Neuron (in vitro differentiated cells): ENCODE measurements around the gene DNAH8.

ENCODE experiments used
- H2AFZ ChIP-seq: one replicate; pipeline ENCODE4 v1.6.1; 2013; ENCODE audit warnings: low read depth, mild to moderate bottlenecking, inconsistent platforms, low read length, moderate library complexity
- H3K27me3 ChIP-seq: one replicate; pipeline ENCODE4 v1.6.1; 2013; ENCODE audit warnings: low read length; ENCODE audit not compliant: insufficient read depth
- H3K36me3 ChIP-seq: one replicate; pipeline ENCODE4 v1.6.1; 2013; ENCODE audit warnings: low read length; ENCODE audit not compliant: insufficient read depth
- H3K4me1 ChIP-seq: one replicate; pipeline ENCODE4 v1.6.1; 2013; ENCODE audit warnings: low read length; ENCODE audit not compliant: insufficient read depth
- H3K4me3 ChIP-seq: 2 replicates; pipeline ENCODE4 v1.5.1; 2013; ENCODE audit warnings: mild to moderate bottlenecking, low read length, moderate library complexity
- H3K9me3 ChIP-seq: one replicate; pipeline ENCODE4 v1.6.1; 2013; ENCODE audit warnings: low read length

DNAH8 gene

DNA sequence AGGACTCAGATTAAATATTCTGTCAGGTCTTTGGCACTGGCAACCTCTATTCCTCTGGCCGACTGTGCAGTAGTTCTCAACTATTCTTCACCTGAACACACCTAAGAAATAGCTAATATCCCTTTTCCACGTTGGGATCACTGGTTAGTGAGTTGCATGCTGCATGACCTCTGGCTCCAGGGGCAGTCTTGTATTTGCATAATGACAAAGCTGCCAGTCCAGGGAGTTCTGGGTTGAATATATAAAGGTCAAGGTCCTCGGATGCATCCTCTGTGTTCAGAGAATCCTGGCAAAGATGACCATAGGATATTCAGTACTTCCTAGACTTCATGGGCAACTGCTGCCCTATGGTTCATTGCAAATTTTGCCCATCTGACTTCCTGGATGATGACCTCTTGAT lies 131.2 kb downstream of the DNAH8 start:
- Histone ChIP-seq H3K9me3 (no peaks in the 10 kb centered on the region), H3K36me3 (no peaks in the 10 kb centered on the region), H3K4me3 (no peak overlapping the region), H3K27me3 (peaks cover 6% of the 10 kb centered on the region), H2AFZ (no peak overlapping the region), H3K4me1 (peaks cover 15% of the 10 kb centered on the region)

DNA sequence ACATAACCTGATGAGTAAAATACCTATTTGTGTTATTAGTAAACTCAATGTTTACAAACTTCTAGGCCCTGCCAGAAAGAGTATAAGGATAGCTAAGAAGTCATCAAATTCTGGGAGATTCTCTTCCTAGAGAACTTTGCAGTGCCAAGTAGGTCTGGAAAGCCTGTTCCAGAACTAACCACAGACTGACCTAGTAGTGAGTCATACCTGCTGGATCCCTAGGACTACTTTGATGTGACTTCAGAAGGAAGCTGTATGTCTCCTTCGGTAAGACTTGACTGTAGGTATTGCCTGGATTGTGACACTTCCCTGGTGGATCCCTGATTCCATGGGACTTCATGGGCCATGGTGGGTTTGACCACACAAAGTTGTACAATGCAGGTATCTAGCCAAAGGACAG lies 131.7 kb downstream of the DNAH8 start:
- H3K36me3 ChIP-seq = no peaks in the 10 kb centered on the region
- H3K4me3 ChIP-seq = no peak overlapping the region
- peaks cover 15% of the 10 kb centered on the region for H3K4me1 ChIP-seq
- no peaks in the 10 kb centered on the region for H3K9me3 ChIP-seq
- peaks cover 4% of the 10 kb centered on the region for H3K27me3 ChIP-seq
- H2AFZ ChIP-seq = no peak overlapping the region

DNA sequence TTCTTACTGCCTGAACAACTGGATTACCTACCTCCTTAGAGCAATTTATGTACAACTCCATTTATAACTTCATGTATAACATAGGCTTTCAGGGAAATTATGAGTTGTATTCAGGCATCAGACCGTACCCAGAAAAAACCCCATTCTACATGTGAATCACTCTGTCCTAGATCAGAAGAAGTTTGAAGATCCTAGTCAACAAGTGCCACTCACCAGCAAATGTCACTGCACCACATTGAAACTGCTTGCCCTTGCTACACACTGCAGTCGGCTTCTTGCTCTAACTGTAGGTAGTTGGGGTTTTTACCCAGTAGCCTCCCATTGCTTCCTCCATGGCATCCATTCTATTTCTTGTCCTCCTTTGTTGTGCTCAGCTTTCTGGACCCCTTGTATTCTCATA lies 132.4 kb downstream of the DNAH8 start:
- Histone ChIP-seq H3K4me3 (no peak overlapping the region), H3K4me1 (peaks cover 15% of the 10 kb centered on the region), H2AFZ (no peak overlapping the region), H3K9me3 (no peaks in the 10 kb centered on the region), H3K36me3 (no peaks in the 10 kb centered on the region), H3K27me3 (peaks cover 4% of the 10 kb centered on the region)

DNA sequence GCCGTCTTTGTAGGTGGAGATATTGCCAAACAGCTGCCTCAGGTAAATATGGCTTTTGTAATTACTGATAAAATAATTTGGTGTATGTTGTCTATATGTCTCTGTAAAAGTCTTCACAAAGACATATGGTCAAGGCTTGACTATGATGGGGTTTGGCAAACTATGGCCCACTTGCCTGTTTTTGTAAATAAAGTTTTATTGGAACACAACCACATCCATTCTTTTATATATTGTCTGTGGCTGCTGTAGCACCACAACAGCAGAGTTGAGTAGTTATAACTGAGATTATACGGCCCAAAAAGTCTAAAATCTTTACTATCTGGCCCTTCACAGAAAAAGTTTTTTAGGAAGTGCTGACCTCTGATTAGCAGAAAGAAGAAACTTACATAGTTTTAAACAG lies 133.6 kb downstream of the DNAH8 start:
- Histone ChIP-seq H3K36me3 (no peaks in the 10 kb centered on the region), H2AFZ (no peak overlapping the region), H3K9me3 (no peaks in the 10 kb centered on the region), H3K27me3 (peaks cover 3% of the 10 kb centered on the region), H3K4me3 (no peak overlapping the region), H3K4me1 (peaks cover 15% of the 10 kb centered on the region)

DNA sequence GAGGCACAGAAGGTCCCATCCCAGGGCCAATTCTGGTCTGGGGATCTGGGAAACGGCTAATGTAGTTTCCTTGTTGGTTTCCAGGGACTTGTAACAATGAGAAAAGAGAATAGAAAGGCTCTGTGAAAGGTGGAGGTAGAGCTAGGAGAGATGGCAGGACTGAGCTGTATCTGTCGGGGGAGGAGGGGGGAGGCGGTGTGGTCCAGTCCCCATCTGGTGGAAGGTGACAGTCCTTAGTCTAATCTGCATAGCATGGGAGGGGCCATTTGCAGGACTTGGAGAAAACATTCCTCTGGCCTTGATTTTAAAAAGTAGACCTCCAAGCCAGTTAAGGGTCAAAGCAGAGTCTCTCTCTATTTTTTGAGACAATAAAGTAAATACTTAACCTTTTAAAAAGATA lies 137.1 kb downstream of the DNAH8 start:
- Histone ChIP-seq H3K9me3 (no peaks in the 10 kb centered on the region), H3K4me1 (no peaks in the 10 kb centered on the region), H2AFZ (no peak overlapping the region), H3K4me3 (no peak overlapping the region), H3K27me3 (no peaks in the 10 kb centered on the region), H3K36me3 (no peaks in the 10 kb centered on the region)

DNA sequence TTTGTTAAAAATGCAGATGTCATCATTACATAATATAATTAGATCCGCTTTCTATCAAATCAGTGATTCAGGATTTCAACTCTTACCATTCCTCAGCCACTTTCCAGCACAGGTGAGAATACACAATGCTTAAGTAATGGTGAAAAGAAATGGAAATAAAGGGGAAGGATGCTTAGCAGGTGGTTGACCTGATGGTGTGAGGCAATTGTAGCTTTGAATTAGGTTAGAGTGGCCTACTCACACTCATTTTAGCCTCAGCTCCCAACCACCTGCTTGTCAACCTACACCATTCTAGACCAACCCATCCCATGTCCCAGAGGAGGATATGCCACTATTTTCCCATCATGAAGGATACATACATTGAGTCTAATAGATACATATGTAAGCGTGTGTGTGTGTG lies 138.1 kb downstream of the DNAH8 start:
- Histone ChIP-seq H3K4me3 (no peak overlapping the region), H3K36me3 (no peaks in the 10 kb centered on the region), H3K9me3 (no peaks in the 10 kb centered on the region), H3K4me1 (no peaks in the 10 kb centered on the region), H3K27me3 (no peaks in the 10 kb centered on the region), H2AFZ (no peak overlapping the region)

DNA sequence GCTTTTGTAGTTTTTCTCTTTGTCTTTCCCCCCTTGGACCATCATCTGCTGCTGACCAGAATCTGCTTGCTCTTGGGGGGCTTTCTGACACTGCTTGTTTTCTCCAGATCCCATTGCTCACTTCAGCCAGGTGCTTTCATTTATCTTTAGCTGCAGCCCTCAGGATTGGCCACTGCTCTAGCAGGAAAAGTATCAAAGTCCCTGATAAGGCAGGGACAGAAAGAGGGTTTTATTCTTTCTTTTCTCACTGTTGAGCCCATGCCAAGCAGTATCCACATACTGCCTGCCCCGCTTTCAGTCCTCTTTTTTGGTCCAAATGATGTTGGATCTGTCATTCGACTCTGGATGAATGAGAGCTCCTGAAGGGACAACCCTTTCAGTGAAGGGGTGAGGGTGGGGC lies 141.4 kb downstream of the DNAH8 start:
- Histone ChIP-seq H3K4me3 (no peak overlapping the region), H3K4me1 (no peaks in the 10 kb centered on the region), H3K9me3 (no peaks in the 10 kb centered on the region), H3K36me3 (no peaks in the 10 kb centered on the region), H2AFZ (no peak overlapping the region), H3K27me3 (peaks cover 6% of the 10 kb centered on the region)

DNA sequence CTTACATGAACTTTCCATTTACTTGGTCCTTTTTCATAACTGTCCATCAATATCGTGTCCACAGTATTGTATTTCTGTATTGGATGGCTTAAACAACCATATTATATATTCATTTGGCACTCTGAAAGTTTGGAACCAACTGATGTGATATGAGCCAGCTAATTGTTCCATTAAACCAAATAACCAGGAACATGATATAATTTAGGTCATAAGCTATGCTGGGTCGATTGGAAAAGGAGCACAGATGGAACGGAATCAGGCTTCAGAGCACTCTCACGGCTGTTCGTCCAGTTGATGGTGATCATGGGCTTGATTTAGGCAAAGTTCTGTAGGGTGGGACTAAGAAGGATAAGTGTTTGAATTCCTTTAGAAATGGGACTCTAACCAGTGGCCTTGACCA lies 142.7 kb downstream of the DNAH8 start:
- no peaks in the 10 kb centered on the region for H3K9me3 ChIP-seq
- no peaks in the 10 kb centered on the region for H3K4me1 ChIP-seq
- H3K4me3 ChIP-seq = no peak overlapping the region
- peaks cover 6% of the 10 kb centered on the region for H3K27me3 ChIP-seq
- H3K36me3 ChIP-seq = no peaks in the 10 kb centered on the region
- no peak overlapping the region for H2AFZ ChIP-seq

DNA sequence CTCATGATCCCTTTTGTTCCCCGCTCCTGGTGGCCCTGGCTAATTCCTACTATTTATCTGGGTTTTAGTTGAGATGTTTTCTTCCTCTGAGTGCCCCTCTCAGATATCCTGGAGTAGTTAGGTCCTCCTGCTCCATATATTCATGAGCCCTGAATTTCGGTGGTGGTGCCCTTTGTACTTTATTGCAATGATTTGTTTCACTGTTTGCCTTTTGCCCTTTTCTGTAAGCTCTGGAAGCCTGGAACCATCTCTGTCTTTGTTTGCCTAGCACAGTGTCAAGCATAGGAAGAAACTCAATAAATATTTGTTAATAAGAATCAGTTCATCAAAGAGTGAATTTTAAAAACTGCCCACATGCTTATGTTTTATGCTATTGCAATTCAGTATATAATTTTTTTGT lies 144.9 kb downstream of the DNAH8 start:
- H3K9me3 ChIP-seq = no peaks in the 10 kb centered on the region
- no peaks in the 10 kb centered on the region for H3K36me3 ChIP-seq
- H3K4me1 ChIP-seq = no peaks in the 10 kb centered on the region
- H3K4me3 ChIP-seq = no peak overlapping the region
- peaks cover 6% of the 10 kb centered on the region for H3K27me3 ChIP-seq
- H2AFZ ChIP-seq = no peak overlapping the region

DNA sequence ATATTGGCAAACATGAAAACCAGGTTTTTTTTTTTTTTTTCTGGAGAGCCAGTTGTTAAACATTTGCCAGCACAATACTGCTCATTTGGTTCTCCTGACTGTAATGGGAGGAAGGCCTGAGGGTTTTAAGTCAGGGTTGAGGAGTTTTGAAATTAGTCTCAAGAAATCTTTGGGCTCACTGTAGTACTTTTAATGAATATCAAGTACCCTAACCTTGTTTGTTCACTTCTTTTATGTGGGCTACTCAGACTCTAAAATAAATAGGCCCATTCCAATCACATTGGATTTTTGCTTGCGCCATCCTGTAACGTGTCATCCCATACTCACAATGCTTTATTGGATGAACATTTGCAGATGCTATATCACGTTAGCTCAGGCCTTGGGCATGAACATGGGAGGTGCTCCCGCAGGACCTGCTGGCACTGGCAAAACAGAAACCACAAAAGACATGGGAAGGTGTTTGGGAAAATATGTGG lies 146.9 kb downstream of the DNAH8 start:
- no peaks in the 10 kb centered on the region for H3K36me3 ChIP-seq
- H3K27me3 ChIP-seq = peaks cover 6% of the 10 kb centered on the region
- H2AFZ ChIP-seq = no peak overlapping the region
- no peak overlapping the region for H3K4me3 ChIP-seq
- H3K9me3 ChIP-seq = no peaks in the 10 kb centered on the region
- H3K4me1 ChIP-seq = no peaks in the 10 kb centered on the region

DNA sequence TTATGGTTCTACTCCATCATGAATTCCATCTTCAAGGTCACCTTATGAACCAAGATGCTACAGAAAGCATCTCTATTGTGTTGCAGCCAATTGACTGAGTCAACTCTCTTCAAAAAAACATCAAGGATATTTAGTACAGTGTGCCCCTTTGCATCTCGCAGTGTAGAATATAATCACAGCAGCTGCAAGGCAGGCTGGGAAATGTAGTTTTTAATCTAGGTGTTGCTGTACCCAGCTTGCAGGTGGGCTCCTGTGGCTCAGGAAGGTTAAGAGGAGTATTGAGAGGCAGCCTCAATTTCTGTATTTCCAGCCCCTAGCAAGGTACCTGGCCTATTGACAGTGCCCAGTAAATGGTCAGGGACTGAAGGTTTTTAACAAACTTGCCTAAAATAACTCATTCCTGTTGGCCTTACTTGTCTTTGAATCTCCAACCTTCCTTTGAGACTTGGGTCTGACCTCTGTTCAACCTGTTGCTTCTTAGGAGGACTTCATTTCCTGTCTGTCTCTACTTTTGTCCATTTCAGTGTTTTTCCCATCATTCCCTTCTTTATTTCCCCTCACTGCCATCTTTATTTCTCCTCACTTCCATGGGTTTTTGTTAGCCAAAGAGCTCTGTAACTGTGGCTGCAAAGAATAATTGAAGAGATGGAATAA lies 150.5 kb downstream of the DNAH8 start:
- Histone ChIP-seq H2AFZ (no peak overlapping the region), H3K4me1 (no peaks in the 10 kb centered on the region), H3K27me3 (no peaks in the 10 kb centered on the region), H3K4me3 (no peak overlapping the region), H3K36me3 (no peaks in the 10 kb centered on the region), H3K9me3 (no peaks in the 10 kb centered on the region)

DNA sequence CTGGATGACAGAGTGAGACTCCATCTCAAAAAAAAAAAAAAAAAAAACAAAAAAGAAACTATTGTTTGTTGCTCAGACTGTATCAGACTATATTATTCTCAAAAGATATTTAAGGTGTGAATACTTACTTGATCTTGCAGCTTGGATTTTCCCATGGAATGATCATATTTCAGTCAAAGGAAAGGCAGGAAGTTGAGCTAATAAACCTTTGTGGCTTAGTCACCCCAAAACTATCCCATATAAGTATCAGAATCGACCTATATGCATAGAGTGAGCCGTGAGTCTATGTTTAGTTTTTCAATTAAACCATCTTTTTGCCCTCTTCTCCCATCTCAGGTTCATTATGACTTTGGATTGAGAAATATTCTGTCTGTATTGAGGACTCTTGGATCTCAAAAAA lies 152.6 kb downstream of the DNAH8 start:
- Histone ChIP-seq H2AFZ (no peak overlapping the region), H3K9me3 (no peaks in the 10 kb centered on the region), H3K36me3 (no peaks in the 10 kb centered on the region), H3K4me1 (no peaks in the 10 kb centered on the region), H3K4me3 (no peak overlapping the region), H3K27me3 (no peaks in the 10 kb centered on the region)

DNA sequence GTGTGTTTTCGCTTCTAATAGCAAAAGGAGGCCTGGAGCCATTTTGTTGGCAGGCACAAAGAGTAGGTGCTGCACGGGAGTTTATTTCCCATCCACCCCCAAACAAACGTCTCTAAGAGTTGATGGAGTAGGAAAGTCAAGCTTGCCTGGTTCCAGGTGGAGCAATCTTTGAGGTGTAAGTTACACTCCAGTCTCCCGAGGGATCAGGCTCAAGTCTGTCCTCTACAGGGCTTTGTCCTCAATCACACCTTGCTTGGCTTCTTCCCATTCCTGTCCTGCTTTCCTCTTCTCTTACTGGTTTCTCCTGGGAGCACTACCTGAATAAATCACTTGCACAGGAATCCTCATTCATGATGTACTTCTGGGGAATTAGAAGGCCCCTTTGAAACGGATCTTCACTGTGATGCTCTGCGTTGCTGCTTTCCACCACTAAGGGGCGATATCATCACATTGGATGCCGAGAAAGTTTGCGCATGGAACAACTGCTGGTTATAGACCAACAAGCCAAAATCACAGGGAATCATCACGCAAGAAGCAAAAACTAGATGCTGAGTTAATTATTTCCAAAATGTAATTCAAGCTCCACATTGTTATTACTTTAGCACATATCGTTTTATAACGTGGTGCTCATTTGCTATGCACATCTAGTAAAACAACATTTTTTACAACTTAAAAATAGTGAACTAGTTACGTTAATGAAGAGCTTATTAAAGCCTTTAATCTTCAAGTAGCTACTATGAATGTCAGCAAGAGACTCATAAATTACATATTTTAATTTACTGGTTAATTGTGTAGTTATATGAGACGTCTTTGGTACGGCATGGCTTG lies 156.8 kb downstream of the DNAH8 start:
- Histone ChIP-seq H3K36me3 (no peaks in the 10 kb centered on the region), H3K9me3 (no peaks in the 10 kb centered on the region), H2AFZ (no peak overlapping the region), H3K4me3 (no peak overlapping the region), H3K27me3 (no peaks in the 10 kb centered on the region), H3K4me1 (no peaks in the 10 kb centered on the region)
